ENCODE data around the gene BAHCC1. TPM values are rescaled to one million over a fixed set of nuclear protein-coding genes. Genes with fewer than 3 reads are reported as not detected.
A peak's percentile ranks its signal among the peaks of the same experiment; 100 is the strongest.

BAHCC1 gene
- total and polyA plus RNA-seq, 2 of the 8 experiments (the other 6 are each of a cell fraction or from before 2014, with no cell fraction given), result 0.26 to 0.58 TPM

- ChIA-PET POLR2A (ENCODE audit: partially characterized antibody) (interaction anchor here (1.1 to 1.4 kb wide), 2 partner anchors 9 to 11 kb away, joined by 3 read pairs; no protein-coding TSS in a partner anchor), CTCF (ENCODE audit: partially characterized antibody) (interaction anchor here (1.1 to 10.7 kb wide), 12 partner anchors 11 to 161 kb away, joined by 3 to 89 read pairs (median 6); partner anchors contain the start of genes BAHCC1 and SLC38A10)
- no peak overlapping the region for H2BK120ac ChIP-seq (replicated peaks; ENCODE audit: low read depth, low read length)
- H3K4me1 ChIP-seq (replicated peaks in 1 of 4; ENCODE audit: control insufficient read depth in 3 of 4, insufficient read depth in 4 of 4, low read length in 3 of 4), result peaks cover 0 to 10% (median 5%) of the 10 kb centered on the region in 4 experiments; a peak in 4 of 7 replicates
- H3K9me3 ChIP-seq (ENCODE audit: insufficient read depth in 2 of 2, low read depth in 1 of 2, low read length in 1 of 2), result no peaks in the 10 kb centered on the region
- H2BK15ac ChIP-seq (ENCODE audit: low read length), result no peak overlapping the region
- TF ChIP-seq SIX5 (IDR thresholded peaks at IDR 0.05; ENCODE audit: low read depth, low read length), result no peak
- no peak for TF ChIP-seq CHD1 (IDR thresholded peaks at IDR 0.05; ENCODE audit: low read depth, low read length)
- TF ChIP-seq GTF2F1 (IDR thresholded peaks at IDR 0.05; ENCODE audit: borderline replicate concordance, low read depth, low read length), result no peak
- no peak for TF ChIP-seq CREB1 (IDR thresholded peaks at IDR 0.05)
- no peak for TF ChIP-seq YY1 (IDR thresholded peaks at IDR 0.05; ENCODE audit: low read depth, low read length)
- no peak for TF ChIP-seq POLR2AphosphoS5 (IDR thresholded peaks at IDR 0.05; ENCODE audit: low read depth, low read length)
- TF ChIP-seq EZH2 (IDR thresholded peaks at IDR 0.05; ENCODE audit: low read depth, low read length, severe bottlenecking), result no peak
- no peak for TF ChIP-seq ASH2L (IDR thresholded peaks at IDR 0.05; ENCODE audit: low read length)
- TF ChIP-seq NRF1 (IDR thresholded peaks at IDR 0.05; ENCODE audit: low read depth, low read length), result no peak
- no peak for TF ChIP-seq BRCA1 (IDR thresholded peaks at IDR 0.05; ENCODE audit: low read depth, low read length)
- no peak for TF ChIP-seq JUN (IDR thresholded peaks at IDR 0.05; ENCODE audit: low read depth, low read length)
- TF ChIP-seq SP2 (IDR thresholded peaks at IDR 0.05; ENCODE audit: low read length), result no peak
- TF ChIP-seq SP1 (IDR thresholded peaks at IDR 0.05; ENCODE audit: low read depth, low read length), result no peak
- no peak overlapping the region for H3K4me2 ChIP-seq (ENCODE audit: insufficient read depth in 1 of 2, low read depth in 2 of 2, low read length in 2 of 2)
- no peak overlapping the region for H2AFZ ChIP-seq (ENCODE audit: low read length)
- no peak overlapping the region for H3K14ac ChIP-seq (ENCODE audit: insufficient read length)
- H3K27ac ChIP-seq (ENCODE audit: low read depth, low read length), result no peak overlapping the region
- no peaks in the 10 kb centered on the region for H3K36me3 ChIP-seq (ENCODE audit: control insufficient read depth in 2 of 4, insufficient read depth in 4 of 4, low read length in 3 of 4)
- peak overlapping the region; percentile 52; the same call in 1 of the 2 replicates for H2BK5ac ChIP-seq (ENCODE audit: low read depth, low read length)
- FAIRE-seq (no peak), DNase-seq (ENCODE audit: low read depth in 1 of 2, low spot score in 2 of 2) (no peak)
- no peak overlapping the region for H3K4me3 ChIP-seq (ENCODE audit: extremely low read depth in 1 of 4, insufficient read depth in 2 of 4, low read depth in 3 of 4, low read length in 4 of 4)
- H2BK20ac ChIP-seq (ENCODE audit: low read length), result no peak overlapping the region
- no peaks in the 10 kb centered on the region for H3K23me2 ChIP-seq (ENCODE audit: low read depth, low read length)
- no peak overlapping the region for H2AK5ac ChIP-seq (ENCODE audit: low read depth, low read length)
- H4K5ac ChIP-seq (ENCODE audit: insufficient read length, low read depth, low read length), result no peak overlapping the region
- H3K79me2 ChIP-seq (ENCODE audit: control insufficient read depth in 1 of 2, insufficient read depth in 2 of 2, low read length in 2 of 2), result no peaks in the 10 kb centered on the region
- peaks cover 0 to 9% (median 5%) of the 10 kb centered on the region in 4 experiments; a peak in 4 of 7 replicates for H3K27me3 ChIP-seq (replicated peaks in 1 of 4; ENCODE audit: control insufficient read depth in 3 of 4, extremely low read depth in 1 of 4, insufficient read depth in 3 of 4, low read length in 3 of 4)
- no peak overlapping the region for H4K91ac ChIP-seq (replicated peaks; ENCODE audit: insufficient read length, low read length)
- 0 out of 2 replicates have a peak overlapping the region, but pooled peaks have one; percentile 71 for H2BK12ac ChIP-seq (ENCODE audit: low read depth, low read length)
- H3K18ac ChIP-seq (ENCODE audit: extremely low read depth, low read length), result no peak overlapping the region
- H4K20me1 ChIP-seq (replicated peaks in 1 of 2; ENCODE audit: control insufficient read depth in 1 of 2, insufficient read depth in 2 of 2, low read length in 2 of 2), result peaks cover 0 to 3% of the 10 kb centered on the region in 2 experiments
- no peak overlapping the region for H3K9ac ChIP-seq (replicated peaks in 1 of 4; ENCODE audit: extremely low read depth in 1 of 4, low read depth in 3 of 4, low read length in 3 of 4)
- H3K56ac ChIP-seq (replicated peaks; ENCODE audit: insufficient read length, low read depth, low read length), result no peak overlapping the region
- no peak overlapping the region for H3K23ac ChIP-seq (ENCODE audit: insufficient read length)
- H4K8ac ChIP-seq (ENCODE audit: extremely low read depth, insufficient read depth, low read length), result no peak overlapping the region; the same call in 1 of the 2 replicates
- no peaks in the 10 kb centered on the region for H3K79me1 ChIP-seq (ENCODE audit: low read depth, low read length)
- 91% methylated on average over 10 of the region's 14 CpGs; no CpG with 5 or more reads in 1 of the 2 experiments for WGBS, 2 experiments (ENCODE audit: extremely low coverage in 1 of 2, insufficient coverage in 1 of 2, insufficient read length in 1 of 2, insufficient replicate concordance in 2 of 2, low coverage in 1 of 2, low lambda C conversion rate in 2 of 2, missing lambda C conversion rate in 1 of 2)
- H3K4ac ChIP-seq (replicated peaks; ENCODE audit: insufficient read length, low read depth, low read length), result no peak overlapping the region
Measured at GRCh38 chr17:81408049-81408448, 12.8 kb downstream of the BAHCC1 start.

Measured in H1 (cell line).